H1 (cell line): ENCODE measurements around the gene EXOC2. TPM values are rescaled to one million over a fixed set of nuclear protein-coding genes. Genes with fewer than 3 reads are reported as not detected.
"Not testable (repeated sequence)": the region's sequence is repeated elsewhere in the genome, so short reads cannot be mapped to it uniquely, and the experiment has no call there.

ENCODE experiments used
- CTCF ChIA-PET: fragments of 300-600 bp; sonication (Branson Sonifier 250); formaldehyde crosslinking; loops from one replicate; lab custom pipeline; 2021; ENCODE audit not compliant: partially characterized antibody; lab: Charles Lee
- POLR2A ChIA-PET: fragments of 300-600 bp; sonication (Branson Sonifier 250); formaldehyde crosslinking; loops from one replicate; lab custom pipeline; 2021; ENCODE audit warnings: inconsistent platforms; ENCODE audit not compliant: partially characterized antibody; lab: Charles Lee
- DNase-seq, 2 experiments: peaks; one replicate each; pipeline versions ENCODE4 v3.0.0 to v3.0.0-alpha.2; 2010 to 2022; ENCODE audit warnings: low spot score in 2 of 2, low read depth in 1 of 2, mixed read lengths in 1 of 2
- FAIRE-seq: peaks from 2 replicates; lab custom pipeline; 2011; peaks lifted over from hg19 to GRCh38; lab: Jason Lieb, UNC
- H2AFZ ChIP-seq: 2 replicates; pipeline ENCODE4 v1.8.1; 2012; ENCODE audit warnings: low read length, inconsistent platforms
- H2AK5ac ChIP-seq: 2 replicates; pipeline ENCODE4 v1.6.1; 2013; ENCODE audit warnings: low read depth, low read length
- H2BK120ac ChIP-seq: replicated peaks from 2 replicates; pipeline ENCODE3; 2013; ENCODE audit warnings: low read depth, low read length, inconsistent platforms
- H2BK12ac ChIP-seq: 2 replicates; pipeline ENCODE4 v1.6.1; 2013; ENCODE audit warnings: low read depth, low read length
- H2BK15ac ChIP-seq: 2 replicates; pipeline ENCODE4 v1.6.1; 2013; ENCODE audit warnings: low read length
- H2BK20ac ChIP-seq: 2 replicates; pipeline ENCODE4 v1.6.1; 2013; ENCODE audit warnings: low read length
- H2BK5ac ChIP-seq: 2 replicates; pipeline ENCODE4 v1.6.1; 2013; ENCODE audit warnings: low read depth, low read length
- H3K14ac ChIP-seq: 2 replicates; pipeline ENCODE4 v1.6.1; 2013; ENCODE audit warnings: inconsistent platforms; ENCODE audit not compliant: insufficient read length
- H3K18ac ChIP-seq: 2 replicates; pipeline ENCODE4 v1.6.1; 2013; ENCODE audit warnings: low read length; ENCODE audit errors: extremely low read depth
- H3K23ac ChIP-seq: 2 replicates; pipeline ENCODE4 v1.6.1; 2013; ENCODE audit warnings: inconsistent platforms; ENCODE audit not compliant: insufficient read length
- H3K23me2 ChIP-seq: 2 replicates; pipeline ENCODE4 v1.6.1; 2013; ENCODE audit warnings: low read depth, low read length
- H3K27ac ChIP-seq: 2 replicates; pipeline ENCODE4 v1.6.1; 2011; ENCODE audit warnings: low read depth, low read length, inconsistent platforms
- H3K27me3 ChIP-seq, 4 experiments: replicated peaks in 1 of 4; 1 replicate in 1 of 4; 2 replicates in 3 of 4; pipeline versions ENCODE4 v1.6.1 to v1.8.1; 2011 to 2013; ENCODE audit warnings: low read length in 3 of 4, mild to moderate bottlenecking in 3 of 4, inconsistent platforms in 2 of 4, mixed read lengths in 2 of 4, moderate library complexity in 1 of 4; ENCODE audit not compliant: control insufficient read depth in 3 of 4, insufficient read depth in 3 of 4; ENCODE audit errors: extremely low read depth in 1 of 4
- H3K36me3 ChIP-seq, 4 experiments: 2 replicates each; pipeline versions ENCODE4 v1.6.1 to v1.8.1; 2011 to 2013; ENCODE audit warnings: mild to moderate bottlenecking in 4 of 4, low read length in 3 of 4, moderate library complexity in 2 of 4, control low read depth in 1 of 4, inconsistent platforms in 1 of 4; ENCODE audit not compliant: insufficient read depth in 4 of 4, control insufficient read depth in 2 of 4
- H3K4ac ChIP-seq: replicated peaks from 2 replicates; pipeline ENCODE3; 2013; ENCODE audit warnings: low read length, low read depth, mixed read lengths, inconsistent platforms; ENCODE audit not compliant: insufficient read length
- H3K4me1 ChIP-seq, 4 experiments: replicated peaks in 1 of 4; 1 replicate in 1 of 4; 2 replicates in 3 of 4; pipeline versions ENCODE4 v1.6.1 to v1.8.1; 2011 to 2013; ENCODE audit warnings: low read length in 3 of 4, inconsistent platforms in 2 of 4, mixed read lengths in 1 of 4; ENCODE audit not compliant: insufficient read depth in 4 of 4, control insufficient read depth in 3 of 4
- H3K4me2 ChIP-seq, 2 experiments: 2 replicates each; pipeline versions ENCODE4 v1.6.1 to v1.8.1; 2011 to 2013; ENCODE audit warnings: low read depth in 2 of 2, low read length in 2 of 2, control low read depth in 1 of 2, inconsistent platforms in 1 of 2, mild to moderate bottlenecking in 1 of 2; ENCODE audit not compliant: insufficient read depth in 1 of 2
- H3K4me3 ChIP-seq, 4 experiments: fragments of 200-600, 300-600 bp in 1 of 4; sonication (generic), shearing (Covaris generic), sonication (Bioruptor Twin) in 1 of 4; 2 replicates each; pipeline versions ENCODE4 v1.5.1 to v1.8.1; 2011 to 2016; ENCODE audit warnings: low read length in 4 of 4, low read depth in 3 of 4, control low read depth in 2 of 4, inconsistent platforms in 2 of 4, mild to moderate bottlenecking in 2 of 4, mixed read lengths in 1 of 4, moderate library complexity in 1 of 4; ENCODE audit not compliant: insufficient read depth in 2 of 4; ENCODE audit errors: extremely low read depth in 1 of 4
- H3K56ac ChIP-seq: replicated peaks from 2 replicates; pipeline ENCODE3; 2013; ENCODE audit warnings: low read depth, mild to moderate bottlenecking, mixed read lengths, low read length, inconsistent platforms; ENCODE audit not compliant: insufficient read length
- H3K79me1 ChIP-seq: 2 replicates; pipeline ENCODE4 v1.6.1; 2013; ENCODE audit warnings: low read depth, low read length, control low read depth
- H3K79me2 ChIP-seq, 2 experiments: 2 replicates each; pipeline versions ENCODE4 v1.6.1 to v1.8.1; 2012 to 2013; ENCODE audit warnings: low read length in 2 of 2, mild to moderate bottlenecking in 2 of 2, inconsistent platforms in 1 of 2; ENCODE audit not compliant: insufficient read depth in 2 of 2, control insufficient read depth in 1 of 2
- H3K9ac ChIP-seq, 4 experiments: replicated peaks in 1 of 4; 1 replicate in 1 of 4; 2 replicates in 3 of 4; pipeline versions ENCODE4 v1.6.1 to v1.8.1; 2011 to 2013; ENCODE audit warnings: low read depth in 3 of 4, low read length in 3 of 4, control low read depth in 2 of 4, mild to moderate bottlenecking in 2 of 4, moderate library complexity in 2 of 4, inconsistent platforms in 1 of 4; ENCODE audit errors: extremely low read depth in 1 of 4
- H3K9me3 ChIP-seq, 2 experiments: 2 replicates each; pipeline versions ENCODE4 v1.6.1 to v1.8.1; 2012 to 2013; ENCODE audit warnings: mild to moderate bottlenecking in 2 of 2, moderate library complexity in 2 of 2, control low read depth in 1 of 2, inconsistent platforms in 1 of 2, low read depth in 1 of 2, low read length in 1 of 2, mixed read lengths in 1 of 2; ENCODE audit not compliant: insufficient read depth in 2 of 2
- H4K20me1 ChIP-seq, 2 experiments: replicated peaks in 1 of 2; 2 replicates each; pipeline versions ENCODE3 to v1.8.1; 2011 to 2013; ENCODE audit warnings: inconsistent platforms in 2 of 2, low read length in 2 of 2, mild to moderate bottlenecking in 1 of 2; ENCODE audit not compliant: insufficient read depth in 2 of 2, control insufficient read depth in 1 of 2
- H4K5ac ChIP-seq: 2 replicates; pipeline ENCODE4 v1.6.1; 2013; ENCODE audit warnings: low read length, low read depth, mixed read lengths, inconsistent platforms; ENCODE audit not compliant: insufficient read length
- H4K8ac ChIP-seq: 2 replicates; pipeline ENCODE4 v1.8.0; 2013; ENCODE audit warnings: mild to moderate bottlenecking, moderate library complexity, low read length, inconsistent platforms; ENCODE audit not compliant: insufficient read depth; ENCODE audit errors: extremely low read depth
- H4K91ac ChIP-seq: replicated peaks from 2 replicates; pipeline ENCODE3; 2013; ENCODE audit warnings: low read length, mixed read lengths, inconsistent platforms; ENCODE audit not compliant: insufficient read length
- WGBS, 2 experiments: shearing (Covaris generic) in 1 of 2; methylation state at CpG; one replicate each; pipeline versions ENCODE4 v1.1.6 to v1.1.7; 2013 to 2015; ENCODE audit warnings: low lambda C conversion rate in 2 of 2, mixed read lengths in 2 of 2, inconsistent platforms in 1 of 2, low coverage in 1 of 2, missing lambda C conversion rate in 1 of 2; ENCODE audit not compliant: insufficient replicate concordance in 2 of 2, insufficient coverage in 1 of 2, insufficient read length in 1 of 2; ENCODE audit errors: extremely low coverage in 1 of 2, missing lambda C conversion rate in 1 of 2; 5-methylcytosine and 5-hydroxymethylcytosine counted together
- polyA plus RNA-seq, 7 experiments: library from polyadenylated mRNA; depleted of rRNA in 3 of 7; stranded (reverse) in 5 of 7; unstranded in 2 of 7; fragments of >200 nt in 5 of 7; fragments of 200-250 nt in 2 of 7; gene quantifications; 1 replicate in 5 of 7; 2 replicates in 1 of 7; 4 replicates in 1 of 7; pipeline versions ENCODE4 v1.2.1 to v1.2.3, GENCODE V29; 2011 to 2013; ENCODE audit warnings: missing spikeins in 2 of 7, mixed read lengths in 2 of 7
- total RNA-seq: library from RNA; stranded (reverse); fragmentation: NEBNext Ultra II Directional; extraction: Animal tissue kit (Norgen Biotek cat#: 25700); gene quantifications from 2 replicates; pipeline ENCODE4 v1.2.1, GENCODE V29; 2021

EXOC2 gene
- total and polyA plus RNA-seq, 2 of the 8 experiments (the other 6 are each of a cell fraction or from before 2014, with no cell fraction given) = 25.5 to 44.4 TPM

DNA sequence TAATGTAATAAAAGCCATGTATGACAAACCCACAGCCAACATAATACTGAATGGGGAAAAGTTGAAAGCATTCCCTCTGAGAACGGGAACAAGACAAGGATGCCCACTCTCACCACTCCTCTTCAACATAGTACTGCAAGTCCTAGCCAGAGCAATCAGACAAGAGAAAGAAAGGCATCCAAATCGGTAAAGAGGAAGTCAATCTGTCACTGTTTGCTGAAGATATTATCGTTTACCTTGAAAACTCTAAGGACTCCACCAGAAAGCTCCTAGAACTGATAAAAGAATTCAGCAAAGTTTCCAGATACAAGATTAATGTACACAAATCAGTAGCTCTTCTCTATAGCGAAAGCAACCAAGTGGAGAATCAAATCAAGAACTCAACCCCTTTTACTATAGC lies 29.2 kb downstream of the EXOC2 start:
- H2BK12ac ChIP-seq, H2BK120ac ChIP-seq, H3K23ac ChIP-seq, H3K36me3 ChIP-seq, H4K20me1 ChIP-seq, H2BK5ac ChIP-seq, H3K27ac ChIP-seq, H2BK20ac ChIP-seq, H3K23me2 ChIP-seq, H3K4ac ChIP-seq, H3K18ac ChIP-seq, H2AK5ac ChIP-seq, H3K4me3 ChIP-seq, H2AFZ ChIP-seq, H2BK15ac ChIP-seq, H3K9me3 ChIP-seq, H3K27me3 ChIP-seq, H3K56ac ChIP-seq, FAIRE-seq, H3K79me1 ChIP-seq, H3K4me2 ChIP-seq, H4K8ac ChIP-seq, DNase-seq, H3K14ac ChIP-seq, H4K5ac ChIP-seq, H3K9ac ChIP-seq, H4K91ac ChIP-seq: not testable (repeated sequence)
- peaks cover 6 to 17% (median 11%) of the 10 kb centered on the region in 4 experiments; a peak in 6 of 7 replicates for H3K4me1 ChIP-seq
- ChIA-PET POLR2A (interaction anchor here (1.1 to 1.6 kb wide), 3 partner anchors 9 to 19 kb away, joined by 4 to 5 read pairs (median 4); no protein-coding TSS in a partner anchor), CTCF (interaction anchor here (1.2 kb wide), 1 partner anchor 17 kb away, joined by 3 read pairs; no protein-coding TSS in a partner anchor)
- WGBS, 2 experiments = 92% methylated on average over 4 of the region's 4 CpGs; no CpG with 5 or more reads in 1 of the 2 experiments
- peaks cover 0 to 80% of the 10 kb centered on the region in 2 experiments; a peak in 3 of 4 replicates for H3K79me2 ChIP-seq
